LNCAP (cell line): Measurements from ENCODE around the gene FTCD.

Source experiments
- TF ChIP-seq, protein P1 (sequence below): fragments of 450-650 bp; IDR thresholded peaks from 2 replicates; pipeline ENCODE4 v1.5.1; 2017; ENCODE audit warnings: mild to moderate bottlenecking

FTCD gene

DNA sequence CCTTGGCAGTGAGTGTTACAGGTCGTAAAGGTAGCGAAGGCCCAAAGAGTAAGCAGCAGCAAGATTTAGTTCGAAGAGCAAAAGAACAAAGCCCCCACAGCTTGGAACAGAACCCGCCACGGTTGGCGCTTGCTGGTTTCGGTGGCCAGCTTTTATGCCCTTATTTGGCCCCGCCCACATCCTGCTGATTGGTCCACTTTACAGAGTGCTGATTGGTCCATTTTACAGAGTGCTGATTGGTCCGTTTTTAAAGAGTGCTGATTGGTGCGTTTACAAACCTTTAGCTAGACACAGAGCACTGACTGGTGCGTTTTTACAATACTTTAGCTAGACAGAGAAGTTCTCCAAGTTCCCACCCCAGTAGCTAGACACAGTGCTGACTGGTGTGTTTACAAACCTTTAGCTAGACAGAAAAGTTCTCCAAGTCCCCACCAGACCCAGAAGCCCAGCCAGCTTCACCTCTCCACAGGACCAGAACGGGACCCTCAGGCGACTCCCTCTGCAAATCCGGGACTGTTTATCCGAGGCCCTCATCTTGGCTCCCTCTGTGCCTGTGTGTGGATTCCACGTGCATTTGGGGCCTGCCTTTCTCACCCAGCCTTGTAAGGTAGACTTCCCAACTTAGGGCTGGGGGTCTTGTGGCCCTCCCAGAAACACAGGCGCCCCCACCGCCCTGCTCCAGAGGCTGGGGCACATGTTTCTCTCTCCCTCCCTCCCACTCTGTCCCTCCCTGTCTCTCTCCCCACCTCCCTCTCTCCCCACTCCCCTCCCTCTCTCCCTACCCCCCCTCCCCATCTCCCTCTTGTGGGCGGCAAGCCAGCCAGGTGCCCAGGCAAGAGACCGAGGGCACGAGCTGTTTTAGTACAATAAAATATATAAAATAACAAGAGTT is 12.6 kb downstream of the FTCD start:
- TF ChIP-seq, protein P1, sequence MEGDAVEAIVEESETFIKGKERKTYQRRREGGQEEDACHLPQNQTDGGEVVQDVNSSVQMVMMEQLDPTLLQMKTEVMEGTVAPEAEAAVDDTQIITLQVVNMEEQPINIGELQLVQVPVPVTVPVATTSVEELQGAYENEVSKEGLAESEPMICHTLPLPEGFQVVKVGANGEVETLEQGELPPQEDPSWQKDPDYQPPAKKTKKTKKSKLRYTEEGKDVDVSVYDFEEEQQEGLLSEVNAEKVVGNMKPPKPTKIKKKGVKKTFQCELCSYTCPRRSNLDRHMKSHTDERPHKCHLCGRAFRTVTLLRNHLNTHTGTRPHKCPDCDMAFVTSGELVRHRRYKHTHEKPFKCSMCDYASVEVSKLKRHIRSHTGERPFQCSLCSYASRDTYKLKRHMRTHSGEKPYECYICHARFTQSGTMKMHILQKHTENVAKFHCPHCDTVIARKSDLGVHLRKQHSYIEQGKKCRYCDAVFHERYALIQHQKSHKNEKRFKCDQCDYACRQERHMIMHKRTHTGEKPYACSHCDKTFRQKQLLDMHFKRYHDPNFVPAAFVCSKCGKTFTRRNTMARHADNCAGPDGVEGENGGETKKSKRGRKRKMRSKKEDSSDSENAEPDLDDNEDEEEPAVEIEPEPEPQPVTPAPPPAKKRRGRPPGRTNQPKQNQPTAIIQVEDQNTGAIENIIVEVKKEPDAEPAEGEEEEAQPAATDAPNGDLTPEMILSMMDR = no peak

DNA sequence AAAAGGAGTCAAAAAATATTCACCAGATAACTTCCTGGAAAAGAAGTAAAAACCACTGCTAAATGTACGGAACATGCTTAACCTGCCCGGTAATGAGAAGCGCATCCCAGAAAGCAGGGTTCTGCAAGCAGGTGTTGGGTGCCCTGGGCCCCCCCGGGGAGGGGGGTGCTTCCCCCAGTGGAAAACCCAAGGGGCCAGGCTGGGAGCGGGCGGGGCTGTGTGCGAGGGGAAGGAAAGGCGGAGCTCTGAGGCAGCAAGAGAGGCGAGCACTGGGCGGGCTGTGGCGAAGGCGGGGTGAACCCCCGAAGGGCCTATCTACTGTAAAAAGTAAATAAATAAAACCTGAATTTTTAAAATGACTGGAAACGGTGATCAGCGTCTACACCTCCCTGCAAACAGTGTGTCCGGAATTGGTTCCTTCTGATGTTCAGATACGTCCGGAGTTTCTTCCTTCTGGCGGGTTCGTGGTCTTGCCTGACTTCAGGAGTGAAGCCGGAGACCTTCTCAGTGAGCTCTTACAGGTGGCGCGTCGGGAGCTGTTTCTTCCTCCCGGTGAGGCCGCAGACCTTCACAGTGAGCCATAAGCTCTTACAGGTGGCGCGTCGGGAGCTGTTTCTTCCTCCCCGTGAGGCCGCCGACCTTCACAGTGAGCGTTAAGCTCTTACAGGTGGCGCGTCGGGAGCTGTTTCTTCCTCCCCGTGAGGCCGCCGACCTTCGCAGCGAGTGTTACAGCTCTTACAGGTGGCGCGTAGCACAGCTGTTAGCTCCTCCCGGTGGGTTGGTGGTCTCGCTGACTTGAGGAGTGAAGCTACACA is 13.4 kb downstream of the FTCD start:
- TF ChIP-seq, protein P1 = no peak

DNA sequence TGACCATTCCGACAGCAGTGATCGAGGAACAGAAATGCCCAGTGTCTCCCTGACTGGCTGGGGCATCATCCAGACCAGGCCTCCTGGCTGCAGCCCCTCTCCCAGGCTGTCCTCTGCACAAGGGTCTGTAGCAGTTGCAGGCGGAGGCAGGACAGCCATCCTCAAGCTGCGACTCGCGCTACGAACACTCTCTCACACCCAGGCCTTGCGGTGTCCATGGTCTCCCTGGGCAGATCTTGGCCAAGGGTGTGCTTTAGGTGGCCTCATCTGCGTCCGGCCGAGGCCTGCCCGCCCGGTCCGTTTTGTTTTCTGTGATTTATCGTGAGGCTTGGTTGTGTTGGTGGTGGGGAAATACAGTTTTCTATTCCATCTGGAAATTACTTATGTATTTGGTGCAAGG is 15.7 kb downstream of the FTCD start:
- TF ChIP-seq, protein P1 = no peak

DNA sequence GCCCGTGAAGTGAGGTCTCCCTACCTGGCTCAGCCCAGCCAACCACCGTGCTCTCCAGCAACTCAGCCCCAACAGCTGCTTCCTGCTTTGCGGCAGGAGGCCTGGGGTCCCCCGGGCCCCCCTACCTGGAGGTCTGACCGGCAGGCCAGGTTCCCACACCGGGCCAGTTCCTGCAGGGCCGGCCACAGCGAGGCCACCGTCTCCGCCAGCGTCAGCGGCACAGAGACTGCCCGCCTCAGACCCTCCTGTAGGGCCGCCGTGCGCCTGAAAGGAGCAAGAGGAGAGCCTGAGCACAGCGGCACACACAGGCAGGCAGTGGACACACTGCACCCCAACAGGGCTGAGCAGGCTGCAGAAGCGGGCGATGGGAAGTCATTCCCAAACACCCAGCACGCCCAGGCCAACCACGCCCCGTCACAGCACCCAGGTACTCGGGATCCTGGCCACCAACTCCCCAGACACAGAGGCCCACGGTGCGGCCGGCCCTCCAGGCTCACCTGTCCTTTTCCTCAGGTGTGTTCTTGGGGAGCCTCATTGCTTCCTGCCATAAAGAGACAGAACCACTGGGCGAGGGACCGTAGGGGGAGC is 16.9 kb downstream of the FTCD start:
- TF ChIP-seq, protein P1 = no peak

DNA sequence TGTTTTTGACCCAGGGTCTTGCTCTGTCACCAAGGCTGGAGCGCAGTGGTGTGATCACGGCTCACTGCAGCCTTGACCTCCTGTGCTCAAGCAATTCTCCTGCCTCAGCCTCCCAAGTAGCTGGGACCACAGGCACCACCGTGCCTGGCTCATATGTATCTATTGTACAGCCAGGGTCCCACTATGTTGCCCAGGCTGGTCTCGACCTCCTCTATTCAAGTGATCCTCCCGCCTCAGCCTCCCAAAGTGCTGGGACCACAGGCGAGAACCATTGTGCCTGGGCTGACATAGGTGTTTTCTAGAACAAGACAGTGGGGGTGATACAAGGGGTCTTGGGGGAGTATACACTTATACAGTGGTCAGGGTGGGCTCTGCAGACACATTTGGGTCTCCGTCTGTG is 17.5 kb downstream of the FTCD start:
- TF ChIP-seq, protein P1 = no peak

DNA sequence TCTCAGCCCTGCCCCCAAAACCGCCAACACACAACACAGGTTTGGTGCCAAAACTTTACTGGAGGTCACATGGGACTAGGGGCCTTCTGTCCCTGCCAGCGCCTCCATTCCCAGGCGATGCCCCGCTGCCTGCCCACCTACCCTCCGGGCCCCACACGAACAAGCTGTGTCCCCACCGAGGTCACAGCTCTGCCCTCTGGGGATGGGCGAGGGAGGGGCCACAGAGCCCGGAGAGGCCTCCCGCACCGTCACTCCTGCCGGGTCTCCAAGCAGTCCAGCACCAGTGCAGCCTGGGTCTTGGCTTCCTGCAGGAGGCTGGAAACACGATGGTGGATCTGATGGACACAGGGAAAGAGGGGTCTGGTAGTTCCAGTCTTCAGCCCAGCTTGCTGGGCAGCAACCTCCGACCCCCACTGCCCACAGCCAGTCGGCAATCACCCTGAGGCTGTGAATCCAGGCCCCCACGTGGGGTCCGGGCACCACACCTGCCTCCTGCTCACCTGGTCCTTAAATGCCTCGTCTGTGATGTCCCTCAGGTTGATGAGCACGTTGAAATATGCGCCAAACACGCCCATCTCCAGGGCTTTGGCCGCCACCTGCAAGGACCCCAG is 18.5 kb downstream of the FTCD start:
- TF ChIP-seq, protein P1 = no peak

DNA sequence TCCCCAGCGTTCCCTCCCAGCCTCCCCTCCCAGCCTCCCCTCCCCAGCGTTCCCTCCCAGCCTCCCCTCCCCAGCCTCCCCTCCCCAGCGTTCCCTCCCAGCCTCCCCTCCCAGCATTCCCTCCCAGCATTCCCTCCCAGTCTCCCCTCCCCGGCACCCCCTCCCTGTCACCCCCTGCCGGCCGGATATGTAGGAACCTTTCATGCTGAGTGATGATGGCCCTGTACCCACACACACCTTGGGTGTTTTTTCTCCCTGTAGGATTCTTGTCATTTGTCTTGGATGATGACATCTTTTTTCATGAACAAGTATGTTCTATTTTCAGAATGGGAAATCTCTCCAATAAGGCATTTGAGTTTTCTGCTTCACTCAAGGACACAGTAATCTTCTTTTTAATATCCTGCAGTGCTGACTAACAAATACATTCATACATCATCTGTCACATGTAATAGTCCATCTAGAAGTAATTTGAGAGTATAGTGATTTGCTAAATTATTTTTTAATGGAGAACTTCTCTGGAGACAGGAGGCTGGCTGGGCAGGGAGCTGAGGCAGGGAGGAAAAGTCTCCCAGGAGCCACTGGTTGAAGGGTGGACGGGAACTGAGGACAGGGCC is 19.5 kb downstream of the FTCD start:
- TF ChIP-seq, protein P1 = no peak
